Measurements from ENCODE around the gene JAKMIP1.
"Not testable (repeated sequence)": the region's sequence is repeated elsewhere in the genome, so short reads cannot be mapped to it uniquely, and the experiment has no call there.

JAKMIP1 gene

DNA sequence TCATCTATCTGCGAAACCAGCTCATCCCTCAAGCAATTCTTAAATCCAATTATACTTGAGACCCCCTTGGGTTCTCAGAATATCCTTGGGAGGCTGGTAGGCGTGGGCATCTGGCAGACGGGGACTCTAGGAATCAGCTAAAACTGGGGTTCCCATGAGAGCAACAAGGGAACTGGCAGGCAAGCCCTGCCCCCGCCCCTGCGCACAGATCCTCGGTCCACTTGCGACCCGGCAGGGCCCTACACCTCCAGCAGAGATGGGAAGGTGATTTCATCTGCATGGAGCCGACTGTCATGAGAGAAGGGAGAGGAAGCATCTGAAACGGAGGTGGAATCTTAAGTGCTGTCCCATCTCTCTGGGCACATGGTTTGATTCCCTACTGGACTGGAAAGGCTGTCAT lies 172.2 kb downstream of the JAKMIP1 start:
- DNase-seq = no peak

GRCh38 chr4:6027392-6027791 lies 173.0 kb downstream of the JAKMIP1 start:
- no peak for DNase-seq

DNA sequence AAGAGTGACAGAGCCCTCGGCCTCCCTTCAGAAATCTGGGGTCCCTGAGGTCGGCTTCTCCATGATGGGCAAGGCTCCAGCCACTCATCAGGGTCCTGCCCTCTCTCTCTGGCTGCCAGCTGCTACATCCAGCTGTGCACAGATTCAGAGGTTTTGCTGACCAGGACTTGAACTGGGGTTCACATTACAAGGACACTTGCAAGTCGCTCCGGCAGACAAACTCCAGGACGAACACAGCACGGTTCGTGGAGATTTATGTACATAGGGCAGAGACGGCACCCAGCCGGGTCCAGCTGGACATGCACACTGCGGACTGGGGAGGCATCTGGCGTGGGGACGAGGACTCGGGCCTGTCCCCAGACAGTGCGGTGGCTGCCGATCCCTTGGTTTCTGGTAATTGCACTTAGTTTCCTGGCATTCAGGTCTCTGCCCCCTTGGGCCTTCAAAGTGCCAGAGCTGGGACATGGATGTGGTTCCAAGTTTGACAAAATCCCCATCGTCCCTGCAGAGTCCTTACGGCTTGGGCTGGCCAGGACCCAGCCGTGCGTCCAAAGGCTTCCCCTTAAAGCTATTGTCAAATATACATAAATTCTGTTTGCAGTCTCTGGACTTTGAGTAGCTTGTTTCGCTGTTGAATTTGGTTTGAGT lies 175.9 kb downstream of the JAKMIP1 start:
- no peak for DNase-seq

GRCh38 chr4:6023731-6024130 lies 176.6 kb downstream of the JAKMIP1 start:
- DNase-seq = no peak

GRCh38 chr4:6022607-6023288 lies 177.6 kb downstream of the JAKMIP1 start:
- DNase-seq = no peak

GRCh38 chr4:6021831-6022606 lies 178.3 kb downstream of the JAKMIP1 start:
- no peak for DNase-seq

DNA sequence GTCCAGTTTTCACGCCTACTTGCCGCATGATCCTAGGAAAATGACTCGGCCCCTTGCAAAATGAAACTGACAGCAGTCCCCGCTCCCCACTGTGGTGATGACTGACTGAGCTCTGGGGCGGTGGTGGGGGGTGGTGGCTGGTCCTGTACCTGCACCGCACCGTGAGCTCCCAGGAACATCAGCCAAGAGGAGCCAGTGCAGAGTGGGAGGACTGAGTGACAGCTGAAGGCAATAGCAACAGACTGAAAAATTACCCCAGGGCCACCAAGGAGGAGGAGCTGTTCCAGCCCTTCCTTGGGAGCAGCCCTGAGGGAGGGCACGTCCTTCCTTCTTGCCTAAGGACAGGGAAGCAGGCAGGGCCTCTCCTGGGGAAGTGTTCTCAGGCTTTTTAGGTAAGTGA lies 179.7 kb downstream of the JAKMIP1 start:
- peak; percentile 57 for DNase-seq

- DNase-seq = peak; percentile 84
Observed at GRCh38 chr4:6019316-6020263, 180.8 kb downstream of the JAKMIP1 start.

DNA sequence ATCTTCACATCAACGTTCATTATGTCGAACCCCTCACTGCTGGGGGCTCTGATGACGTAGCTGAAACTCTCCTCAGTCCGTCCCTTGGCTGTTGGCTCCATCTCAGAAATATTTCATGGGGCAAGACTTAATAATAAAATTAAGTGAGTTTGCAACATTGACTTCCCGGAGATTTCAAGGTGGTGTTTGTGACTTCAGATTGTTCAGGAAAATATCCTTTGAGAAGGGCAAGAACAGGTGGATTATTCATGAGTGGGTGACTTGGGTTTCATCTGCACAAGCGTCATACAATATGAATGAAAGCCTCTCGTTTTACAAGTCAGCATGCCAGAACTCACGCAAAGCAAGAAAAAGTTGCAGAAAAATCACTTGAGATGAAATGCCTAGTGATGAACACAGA lies 182.0 kb downstream of the JAKMIP1 start, which contains the start of gene C4orf50:
TSS of gene C4orf50 (minus strand) at position 101 of the 400 bp plus-strand sequence.
- DNase-seq = no peak

GRCh38 chr4:6017800-6018199 lies 182.5 kb downstream of the JAKMIP1 start:
- no peak for DNase-seq

- no peak for DNase-seq
Observed at GRCh38 chr4:6017030-6017429, 183.3 kb downstream of the JAKMIP1 start.

DNA sequence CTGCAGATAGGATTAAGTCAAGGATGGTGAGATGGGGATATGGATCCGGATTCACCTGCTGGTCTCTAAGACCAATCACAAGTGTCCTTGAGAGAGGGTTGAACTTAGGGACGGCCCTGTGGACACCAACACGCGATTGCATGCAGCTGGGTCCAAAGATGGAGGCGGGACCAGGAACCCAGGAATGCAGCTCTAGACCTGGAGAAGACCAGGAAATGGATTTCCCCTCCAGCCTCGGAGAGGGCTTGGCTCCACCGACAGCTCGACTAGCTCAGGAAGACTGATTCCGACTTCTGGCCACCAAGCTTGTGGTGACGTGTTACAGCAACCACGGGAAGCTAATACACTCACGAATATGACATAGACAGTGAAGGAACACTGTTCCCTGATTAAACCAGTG lies 186.8 kb downstream of the JAKMIP1 start:
- no peak for DNase-seq

- DNase-seq = no peak
Observed at GRCh38 chr4:6012200-6012599, 188.1 kb downstream of the JAKMIP1 start.

- DNase-seq = no peak
Observed at GRCh38 chr4:6011686-6012085, 188.7 kb downstream of the JAKMIP1 start.

GRCh38 chr4:6011271-6011671 lies 189.1 kb downstream of the JAKMIP1 start:
- DNase-seq = no peak

DNA sequence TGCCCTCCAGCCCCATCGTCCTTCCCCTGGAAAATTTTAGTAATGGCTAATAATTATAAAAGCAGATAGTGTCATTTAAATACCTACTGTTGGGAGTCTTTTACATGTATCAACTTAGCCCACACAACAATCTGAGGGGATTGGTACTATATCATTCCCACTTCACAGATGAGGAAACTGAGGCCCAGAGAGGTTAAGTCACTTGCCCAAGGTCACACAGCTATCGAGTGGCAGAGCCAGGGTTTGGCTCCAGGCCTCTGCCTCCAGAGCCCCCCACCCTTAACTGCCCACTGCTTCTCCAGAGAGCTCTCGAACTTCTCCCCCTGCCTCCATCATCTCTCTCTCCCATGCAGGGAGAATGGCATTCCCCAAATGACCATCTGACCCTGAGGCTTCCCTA lies 189.6 kb downstream of the JAKMIP1 start:
- no peak for DNase-seq

- no peak for DNase-seq
Observed at GRCh38 chr4:6009452-6009851, 190.9 kb downstream of the JAKMIP1 start.

GRCh38 chr4:6008766-6009385 lies 191.5 kb downstream of the JAKMIP1 start:
- no peak for DNase-seq

- DNase-seq = no peak
Observed at GRCh38 chr4:6008092-6008551, 192.2 kb downstream of the JAKMIP1 start.

GRCh38 chr4:6005175-6005574 lies 195.2 kb downstream of the JAKMIP1 start:
- no peak for DNase-seq

DNA sequence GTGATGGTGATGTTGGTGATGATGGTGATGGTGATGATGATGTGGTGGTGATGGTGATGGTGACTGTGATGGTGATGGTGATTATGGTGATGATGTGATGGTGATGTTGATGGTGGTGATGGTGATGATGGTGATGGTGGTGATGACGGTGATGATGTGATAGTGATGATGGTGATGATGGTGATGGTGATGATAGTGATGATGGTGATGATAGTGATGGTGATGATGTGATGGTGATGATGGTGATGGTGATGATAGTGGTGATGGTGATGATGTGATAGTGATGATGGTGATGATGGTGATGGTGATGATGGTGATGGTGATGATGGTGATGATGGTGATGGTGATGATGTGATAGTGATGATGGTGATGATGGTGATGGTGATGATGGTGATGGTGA lies 196.9 kb downstream of the JAKMIP1 start:
- not testable (repeated sequence) for DNase-seq

- no peak for DNase-seq
Observed at GRCh38 chr4:6002926-6003325, 197.4 kb downstream of the JAKMIP1 start.

Data from retina (tissue), 1 donor.